HepG2 (cell line): ENCODE results near the gene OR8B4. TPM values are rescaled to one million over a fixed set of nuclear protein-coding genes. Genes with fewer than 3 reads are reported as not detected.

Source experiments
- ATAC-seq: fragments of 200-7000 bp; cut with Tn5 transposase; 3 replicates; pipeline ENCODE4 v1.9.1; 2020; ENCODE audit warnings: mild to moderate bottlenecking, moderate library complexity
- BruUV-seq: library from RNA; stranded (reverse); fragments of 400-500 nt; replicated peaks from 2 replicates; lab custom pipeline; 2021; lab: Mats Ljungman, UMichigan
- CTCF ChIA-PET: fragments of 300-600 bp; formaldehyde crosslinking; extraction: SDS; loops from one replicate; lab custom pipeline; 2021; ENCODE audit warnings: low total read pairs, inconsistent platforms, low intra/inter-chr PET ratio; lab: Yijun Ruan, JAX
- POLR2A ChIA-PET: fragments of 350-600 bp; sonication (Branson Sonifier 250); formaldehyde crosslinking; loops from one replicate; lab custom pipeline; 2020; ENCODE audit warnings: antibody characterized with exemption, inconsistent platforms; lab: Yijun Ruan, JAX
- DNase-seq: peaks from one replicate; pipeline ENCODE4 v3.0.0-alpha.2; 2015; ENCODE audit warnings: low spot score
- FAIRE-seq: peaks from 3 replicates; lab custom pipeline; 2011; peaks lifted over from hg19 to GRCh38; lab: Jason Lieb, UNC
- H2AFZ ChIP-seq: one replicate; pipeline ENCODE4 v1.6.1; 2011; ENCODE audit warnings: low read length, inconsistent platforms
- H3K27ac ChIP-seq: fragments of 300-600 bp; 3 replicates; pipeline ENCODE4 v1.8.0; 2011; ENCODE audit warnings: mixed run types, mild to moderate bottlenecking, mixed read lengths, low read length, inconsistent platforms; ENCODE audit not compliant: insufficient read depth; ENCODE audit errors: extremely low read length
- H3K27me3 ChIP-seq, 2 experiments: fragments of 200-600 bp in 1 of 2; 2 replicates in 1 of 2; 3 replicates in 1 of 2; pipeline versions ENCODE4 v1.6.0 to v1.8.0; 2011; ENCODE audit warnings: low read length in 2 of 2, mild to moderate bottlenecking in 2 of 2, moderate library complexity in 2 of 2, inconsistent platforms in 1 of 2; ENCODE audit not compliant: insufficient read depth in 2 of 2, control insufficient read depth in 1 of 2
- H3K36me3 ChIP-seq, 2 experiments: fragments of 200-600 bp in 1 of 2; replicated peaks in 1 of 2; 2 replicates in 1 of 2; 3 replicates in 1 of 2; pipeline versions ENCODE4 v1.5.1 to v1.8.0; 2011; ENCODE audit warnings: low read length in 2 of 2, inconsistent platforms in 1 of 2; ENCODE audit not compliant: insufficient read depth in 2 of 2, control insufficient read depth in 1 of 2
- H3K4me1 ChIP-seq: 2 replicates; pipeline ENCODE4 v1.5.1; 2012; ENCODE audit warnings: low read length, inconsistent platforms; ENCODE audit not compliant: insufficient read depth
- H3K4me2 ChIP-seq: 2 replicates; pipeline ENCODE4 v1.6.0; 2011; ENCODE audit warnings: low read depth, low read length, inconsistent platforms
- H3K4me3 ChIP-seq, 3 experiments: fragments of 200-600 bp in 1 of 3; sonication (generic), shearing (Covaris generic) in 1 of 3; replicated peaks in 1 of 3; 2 replicates each; pipeline ENCODE4 v1.5.1; 2011 to 2016; ENCODE audit warnings: low read length in 3 of 3, inconsistent platforms in 2 of 3, low read depth in 2 of 3, mild to moderate bottlenecking in 2 of 3, control low read depth in 1 of 3, mixed read lengths in 1 of 3; ENCODE audit not compliant: insufficient read depth in 1 of 3
- H3K79me2 ChIP-seq: one replicate; pipeline ENCODE4 v1.6.1; 2011; ENCODE audit warnings: low read length, inconsistent platforms; ENCODE audit not compliant: insufficient read depth
- H3K9ac ChIP-seq: 2 replicates; pipeline ENCODE4 v1.6.0; 2011; ENCODE audit warnings: mild to moderate bottlenecking, low read depth, low read length, inconsistent platforms; ENCODE audit not compliant: insufficient read depth
- H3K9me3 ChIP-seq: 2 replicates; pipeline ENCODE4 v1.5.1; 2012; ENCODE audit warnings: mild to moderate bottlenecking, low read length
- H4K20me1 ChIP-seq: 2 replicates; pipeline ENCODE4 v1.6.0; 2011; ENCODE audit warnings: inconsistent platforms, mild to moderate bottlenecking, low read length, moderate library complexity; ENCODE audit not compliant: insufficient read depth
- BHLHE40 ChIP-seq: IDR thresholded peaks from 2 replicates; pipeline ENCODE4 v1.6.1; 2011; ENCODE audit warnings: low read length, improper control_type of control experiment
- EHMT2 ChIP-seq: fragments of 200-600 bp; sonication (generic); IDR thresholded peaks from 2 replicates; pipeline ENCODE4 v1.7.0; 2017; ENCODE audit warnings: antibody characterized with exemption, low read depth, low read length, borderline replicate concordance
- HOXA3 ChIP-seq: sonication (generic); formaldehyde crosslinking; IDR thresholded peaks from 2 replicates; pipeline ENCODE4 v1.5.0; 2020; ENCODE audit warnings: missing genetic modification reagents
- JUND ChIP-seq: sonication (generic); formaldehyde crosslinking; IDR thresholded peaks from 2 replicates; pipeline ENCODE4 v1.8.0; 2022; ENCODE audit warnings: mild to moderate bottlenecking, missing genetic modification reagents
- MXD4 ChIP-seq: IDR thresholded peaks from 2 replicates; pipeline ENCODE4 v1.6.1; 2016; ENCODE audit warnings: mild to moderate bottlenecking, missing biosample characterization, missing genetic modification reagents
- PHF20 ChIP-seq: sonication (generic); formaldehyde crosslinking; IDR thresholded peaks from 2 replicates; pipeline ENCODE4 v1.5.0; 2020; ENCODE audit warnings: mild to moderate bottlenecking, missing genetic modification reagents
- SOX6 ChIP-seq, 2 experiments: fragments of 450-650 bp in 1 of 2; sonication (generic) in 1 of 2; formaldehyde crosslinking in 1 of 2; IDR thresholded peaks; 2 replicates each; pipeline versions ENCODE4 v1.4.0 to v1.6.1; 2017 to 2020; ENCODE audit warnings: antibody characterized with exemption in 1 of 2, mild to moderate bottlenecking in 1 of 2, missing genetic modification reagents in 1 of 2
- SUZ12 ChIP-seq: fragments of 150-350 bp; IDR thresholded peaks from 2 replicates; pipeline ENCODE4 v1.6.1; 2014; ENCODE audit warnings: low read depth, low read length
- ZNF136 ChIP-seq: sonication (generic); formaldehyde crosslinking; IDR thresholded peaks from 2 replicates; pipeline ENCODE4 v1.8.1; 2022; ENCODE audit warnings: low read depth, mild to moderate bottlenecking, moderate library complexity, missing genetic modification reagents
- ZNF543 ChIP-seq: sonication (generic); formaldehyde crosslinking; IDR thresholded peaks from 2 replicates; pipeline ENCODE4 v1.4.0; 2020; ENCODE audit warnings: mild to moderate bottlenecking, missing genetic modification reagents
- ZNF597 ChIP-seq: sonication (generic); formaldehyde crosslinking; IDR thresholded peaks from 2 replicates; pipeline ENCODE4 v1.5.0; 2020; ENCODE audit warnings: missing genetic modification reagents
- ZNF644 ChIP-seq: IDR thresholded peaks from 2 replicates; pipeline ENCODE4 v1.6.1; 2016; ENCODE audit warnings: low read depth
- WGBS: methylation state at CpG from one replicate; pipeline ENCODE4 v1.1.6; 2017; ENCODE audit warnings: low lambda C conversion rate; 5-methylcytosine and 5-hydroxymethylcytosine counted together
- in situ Hi-C: cut with HindIII; loops from 2 replicates; pipeline ENCODE4 v1.10.0; 2017; ENCODE audit warnings: low pct_unique_long_range_greater_than_20kb; ENCODE audit not compliant: extremely low pct_ligation_motif_present
- intact Hi-C: fragments of 100-400 bp; cut with micrococcal nuclease; formaldehyde crosslinking; loops from one replicate; pipeline ENCODE4 v1.10.0; 2022; ENCODE audit not compliant: unreplicated experiment
- polyA plus RNA-seq, 8 experiments: library from polyadenylated mRNA; depleted of rRNA in 3 of 8; stranded (reverse) in 7 of 8; unstranded in 1 of 8; fragments of >200 nt; fragmentation: Illumina TruSeq in 4 of 8; extraction: Trizol in 4 of 8; gene quantifications; 2 replicates each; pipeline versions ENCODE4 v1.2.1 to v1.2.3, GENCODE V29; 2011 to 2016; ENCODE audit warnings: low read depth in 4 of 8, missing spikeins in 1 of 8, mixed read lengths in 1 of 8; ENCODE audit not compliant: insufficient read depth in 1 of 8
- total RNA-seq, 5 experiments: library from RNA; depleted of rRNA; stranded (reverse); fragments of >200 nt; fragmentation: Illumina TruSeq; extraction: Trizol; gene quantifications; 2 replicates each; pipeline ENCODE4 v1.2.3, GENCODE V29; 2016; ENCODE audit warnings: low read depth in 1 of 5
- TF ChIP-seq, protein P1 (sequence below): sonication (generic); formaldehyde crosslinking; IDR thresholded peaks from 2 replicates; pipeline ENCODE4 v1.4.0; 2020; ENCODE audit warnings: missing genetic modification reagents
- TF ChIP-seq, protein P2 (sequence below): sonication (generic); formaldehyde crosslinking; IDR thresholded peaks from 2 replicates; pipeline ENCODE4 v1.4.0; 2020; ENCODE audit warnings: missing genetic modification reagents
- TF ChIP-seq, protein P3 (sequence below): sonication (generic); formaldehyde crosslinking; IDR thresholded peaks from 2 replicates; pipeline ENCODE4 v1.5.0; 2020; ENCODE audit warnings: missing genetic modification reagents
- TF ChIP-seq, protein P4 (sequence below): sonication (generic); formaldehyde crosslinking; IDR thresholded peaks from 2 replicates; pipeline ENCODE4 v1.5.1; 2020; ENCODE audit warnings: missing genetic modification reagents, mild to moderate bottlenecking, borderline replicate concordance

The OR8B4 gene
- total and polyA plus RNA-seq, 2 of the 13 experiments (the other 11 are each of a cell fraction or from before 2014, with no cell fraction given), result not detected

GRCh38 chr11:124441519-124441918 is 16.8 kb upstream of the OR8B4 start:
- H3K4me2 ChIP-seq, result no peak overlapping the region
- DNase-seq (no peak), ATAC-seq (no peak), FAIRE-seq (no peak)
- no peak overlapping the region for H3K27ac ChIP-seq
- CTCF ChIA-PET, result no interaction called here
- TF ChIP-seq MXD4 (CRISPR knock-in tag) (no peak), BHLHE40 (no peak), ZNF543 (CRISPR knock-in tag) (no peak), JUND (CRISPR knock-in tag) (no peak), SUZ12 (no peak), EHMT2 (no peak), SOX6 (IDR thresholded peaks at IDR 0.05) (no peak), SOX6 (CRISPR knock-in tag; IDR thresholded peaks at IDR 0.05) (no peak), ZNF644 (CRISPR knock-in tag) (no peak), PHF20 (CRISPR knock-in tag) (no peak), ZNF136 (no peak), HOXA3 (CRISPR knock-in tag) (no peak), ZNF597 (CRISPR knock-in tag) (no peak)
- TF ChIP-seq, protein P1, sequence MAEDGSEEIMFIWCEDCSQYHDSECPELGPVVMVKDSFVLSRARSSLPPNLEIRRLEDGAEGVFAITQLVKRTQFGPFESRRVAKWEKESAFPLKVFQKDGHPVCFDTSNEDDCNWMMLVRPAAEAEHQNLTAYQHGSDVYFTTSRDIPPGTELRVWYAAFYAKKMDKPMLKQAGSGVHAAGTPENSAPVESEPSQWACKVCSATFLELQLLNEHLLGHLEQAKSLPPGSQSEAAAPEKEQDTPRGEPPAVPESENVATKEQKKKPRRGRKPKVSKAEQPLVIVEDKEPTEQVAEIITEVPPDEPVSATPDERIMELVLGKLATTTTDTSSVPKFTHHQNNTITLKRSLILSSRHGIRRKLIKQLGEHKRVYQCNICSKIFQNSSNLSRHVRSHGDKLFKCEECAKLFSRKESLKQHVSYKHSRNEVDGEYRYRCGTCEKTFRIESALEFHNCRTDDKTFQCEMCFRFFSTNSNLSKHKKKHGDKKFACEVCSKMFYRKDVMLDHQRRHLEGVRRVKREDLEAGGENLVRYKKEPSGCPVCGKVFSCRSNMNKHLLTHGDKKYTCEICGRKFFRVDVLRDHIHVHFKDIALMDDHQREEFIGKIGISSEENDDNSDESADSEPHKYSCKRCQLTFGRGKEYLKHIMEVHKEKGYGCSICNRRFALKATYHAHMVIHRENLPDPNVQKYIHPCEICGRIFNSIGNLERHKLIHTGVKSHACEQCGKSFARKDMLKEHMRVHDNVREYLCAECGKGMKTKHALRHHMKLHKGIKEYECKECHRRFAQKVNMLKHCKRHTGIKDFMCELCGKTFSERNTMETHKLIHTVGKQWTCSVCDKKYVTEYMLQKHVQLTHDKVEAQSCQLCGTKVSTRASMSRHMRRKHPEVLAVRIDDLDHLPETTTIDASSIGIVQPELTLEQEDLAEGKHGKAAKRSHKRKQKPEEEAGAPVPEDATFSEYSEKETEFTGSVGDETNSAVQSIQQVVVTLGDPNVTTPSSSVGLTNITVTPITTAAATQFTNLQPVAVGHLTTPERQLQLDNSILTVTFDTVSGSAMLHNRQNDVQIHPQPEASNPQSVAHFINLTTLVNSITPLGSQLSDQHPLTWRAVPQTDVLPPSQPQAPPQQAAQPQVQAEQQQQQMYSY, result no peak
- TF ChIP-seq, protein P2, sequence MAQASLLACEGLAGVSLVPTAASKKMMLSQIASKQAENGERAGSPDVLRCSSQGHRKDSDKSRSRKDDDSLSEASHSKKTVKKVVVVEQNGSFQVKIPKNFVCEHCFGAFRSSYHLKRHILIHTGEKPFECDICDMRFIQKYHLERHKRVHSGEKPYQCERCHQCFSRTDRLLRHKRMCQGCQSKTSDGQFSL (CRISPR knock-in tag), result no peak
- TF ChIP-seq, protein P3, sequence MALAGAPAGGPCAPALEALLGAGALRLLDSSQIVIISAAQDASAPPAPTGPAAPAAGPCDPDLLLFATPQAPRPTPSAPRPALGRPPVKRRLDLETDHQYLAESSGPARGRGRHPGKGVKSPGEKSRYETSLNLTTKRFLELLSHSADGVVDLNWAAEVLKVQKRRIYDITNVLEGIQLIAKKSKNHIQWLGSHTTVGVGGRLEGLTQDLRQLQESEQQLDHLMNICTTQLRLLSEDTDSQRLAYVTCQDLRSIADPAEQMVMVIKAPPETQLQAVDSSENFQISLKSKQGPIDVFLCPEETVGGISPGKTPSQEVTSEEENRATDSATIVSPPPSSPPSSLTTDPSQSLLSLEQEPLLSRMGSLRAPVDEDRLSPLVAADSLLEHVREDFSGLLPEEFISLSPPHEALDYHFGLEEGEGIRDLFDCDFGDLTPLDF (CRISPR knock-in tag), result no peak
- TF ChIP-seq, protein P4, sequence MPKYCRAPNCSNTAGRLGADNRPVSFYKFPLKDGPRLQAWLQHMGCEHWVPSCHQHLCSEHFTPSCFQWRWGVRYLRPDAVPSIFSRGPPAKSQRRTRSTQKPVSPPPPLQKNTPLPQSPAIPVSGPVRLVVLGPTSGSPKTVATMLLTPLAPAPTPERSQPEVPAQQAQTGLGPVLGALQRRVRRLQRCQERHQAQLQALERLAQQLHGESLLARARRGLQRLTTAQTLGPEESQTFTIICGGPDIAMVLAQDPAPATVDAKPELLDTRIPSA (CRISPR knock-in tag), result no peak
- WGBS, result 3% methylated on average over 5 of the region's 7 CpGs
- H3K79me2 ChIP-seq, result no peaks in the 10 kb centered on the region
- no peaks in the 10 kb centered on the region for H3K9me3 ChIP-seq
- no peak overlapping the region for H2AFZ ChIP-seq
- H3K36me3 ChIP-seq, result no peaks in the 10 kb centered on the region
- no peaks in the 10 kb centered on the region for H3K4me1 ChIP-seq
- in situ Hi-C loops (no loop called here), intact Hi-C loops (no loop called here)
- no peak overlapping the region for H3K4me3 ChIP-seq
- H4K20me1 ChIP-seq, result no peaks in the 10 kb centered on the region
- H3K9ac ChIP-seq, result no peak overlapping the region
- H3K27me3 ChIP-seq, result 0 out of 5 replicates have a peak, but pooled peaks cover 0 to 7% of the 10 kb centered on the region in 2 experiments
- POLR2A ChIA-PET, result no interaction called here
- no TSS peak for BruUV-seq
